GM12878 (cell line): ENCODE data around the gene ACSF3. TPM values are rescaled to one million over a fixed set of nuclear protein-coding genes. Genes with fewer than 3 reads are reported as not detected.

Source experiments
- ATAC-seq: fragments of 200-7000 bp; cut with Tn5 transposase; 3 replicates; pipeline ENCODE4 v1.9.1; 2020; ENCODE audit warnings: mild to moderate bottlenecking, moderate library complexity
- BruUV-seq: library from RNA; stranded (reverse); fragments of 400-500 nt; replicated peaks from 2 replicates; lab custom pipeline; 2021; lab: Mats Ljungman, UMichigan
- CTCF ChIA-PET: fragments of 300-600 bp; sonication (Branson Sonifier 250); formaldehyde crosslinking; extraction: SDS; loops from one replicate; lab custom pipeline; 2021; ENCODE audit warnings: inconsistent platforms; lab: Yijun Ruan, JAX
- POLR2A ChIA-PET: fragments of 350-600 bp; formaldehyde crosslinking; extraction: SDS; loops from one replicate; lab custom pipeline; 2021; ENCODE audit warnings: inconsistent platforms; lab: Charles Lee
- RAD21 ChIA-PET: fragments of 300-600 bp; sonication (Branson Sonifier 250); formaldehyde crosslinking; loops from one replicate; lab custom pipeline; 2023; ENCODE audit warnings: antibody characterized with exemption; ENCODE audit not compliant: unreplicated experiment; lab: Charles Lee
- SMC1A ChIA-PET: fragments of 300-600 bp; sonication (Branson Sonifier 250); formaldehyde crosslinking; loops from one replicate; lab custom pipeline; 2023; ENCODE audit not compliant: unreplicated experiment, uncharacterized antibody; lab: Charles Lee
- DNase-seq: peaks from one replicate; pipeline ENCODE4 v3.0.0-alpha.2; 2011; ENCODE audit warnings: low read depth, low spot score
- FAIRE-seq: peaks from 3 replicates; lab custom pipeline; 2011; peaks lifted over from hg19 to GRCh38; lab: Jason Lieb, UNC
- H2AFZ ChIP-seq: 2 replicates; pipeline ENCODE4 v1.6.0; 2011; ENCODE audit warnings: low read depth, low read length, control low read depth; ENCODE audit not compliant: control insufficient read depth
- H3K27ac ChIP-seq: 2 replicates; pipeline ENCODE4 v1.5.1; 2011; ENCODE audit warnings: control low read depth; ENCODE audit not compliant: control insufficient read depth, insufficient read depth
- H3K27me3 ChIP-seq, 2 experiments: replicated peaks in 1 of 2; 2 replicates each; pipeline versions ENCODE4 v1.6.0 to v1.6.1; 2011; ENCODE audit warnings: low read length in 1 of 2; ENCODE audit not compliant: control insufficient read depth in 2 of 2, insufficient read depth in 2 of 2
- H3K36me3 ChIP-seq, 2 experiments: 2 replicates each; pipeline ENCODE4 v1.5.1; 2011; ENCODE audit warnings: low read length in 1 of 2; ENCODE audit not compliant: control insufficient read depth in 2 of 2, insufficient read depth in 2 of 2
- H3K4me1 ChIP-seq: 2 replicates; pipeline ENCODE4 v1.6.1; 2011; ENCODE audit warnings: mild to moderate bottlenecking, low read length, moderate library complexity, mixed read lengths; ENCODE audit not compliant: control insufficient read depth, insufficient read depth
- H3K4me2 ChIP-seq: 2 replicates; pipeline ENCODE4 v1.6.0; 2011; ENCODE audit warnings: control low read depth; ENCODE audit not compliant: control insufficient read depth, insufficient read depth
- H3K4me3 ChIP-seq: fragments of 200-600 bp; sonication (generic); 2 replicates; pipeline ENCODE4 v1.5.1; 2016
- H3K79me2 ChIP-seq: 2 replicates; pipeline ENCODE4 v1.6.0; 2011; ENCODE audit warnings: low read length; ENCODE audit not compliant: control insufficient read depth, insufficient read depth
- H3K9ac ChIP-seq: 2 replicates; pipeline ENCODE4 v1.8.0; 2011; ENCODE audit warnings: low read length, control low read depth, mixed read lengths; ENCODE audit not compliant: control insufficient read depth, insufficient read depth
- H3K9me3 ChIP-seq: replicated peaks from 3 replicates; pipeline ENCODE4 v1.5.1; 2011; ENCODE audit warnings: mild to moderate bottlenecking, low read length; ENCODE audit not compliant: control insufficient read depth, insufficient read depth
- H4K20me1 ChIP-seq: 2 replicates; pipeline ENCODE4 v1.6.0; 2011; ENCODE audit not compliant: control insufficient read depth, insufficient read depth
- FOS ChIP-seq: IDR thresholded peaks from 3 replicates; pipeline ENCODE4 v1.6.1; 2011; ENCODE audit warnings: borderline replicate concordance; ENCODE audit not compliant: insufficient read length; ENCODE audit errors: extremely low read depth
- KAT2A ChIP-seq: conservative IDR thresholded peaks from 2 replicates; pipeline ENCODE4 v1.6.1; 2011; ENCODE audit warnings: low read depth, low read length; ENCODE audit not compliant: control insufficient read depth
- LARP7 ChIP-seq: fragments of 450-650 bp; IDR thresholded peaks from 2 replicates; pipeline ENCODE4 v1.6.1; 2017; ENCODE audit warnings: mild to moderate bottlenecking
- SUPT20H ChIP-seq: IDR thresholded peaks from 2 replicates; pipeline ENCODE4 v1.6.1; 2011; ENCODE audit warnings: low read depth, mild to moderate bottlenecking, low read length, moderate library complexity, borderline replicate concordance; ENCODE audit not compliant: control insufficient read depth
- USF2 ChIP-seq: IDR thresholded peaks from 2 replicates; pipeline ENCODE4 v1.6.1; 2011; ENCODE audit warnings: low read depth, low read length, improper control_type of control experiment, borderline replicate concordance
- ZBTB11 ChIP-seq: fragments of 450-650 bp; formaldehyde crosslinking; IDR thresholded peaks from 2 replicates; pipeline ENCODE4 v1.5.0; 2022; ENCODE audit warnings: mild to moderate bottlenecking, missing genetic modification characterization
- ZNF274 ChIP-seq: IDR thresholded peaks from one replicate; pipeline ENCODE4 v1.8.0; 2011; ENCODE audit not compliant: insufficient read length, insufficient read depth
- WGBS: methylation state at CpG from one replicate; pipeline ENCODE4 v1.1.6; 2016; ENCODE audit warnings: low lambda C conversion rate; ENCODE audit not compliant: insufficient replicate concordance, insufficient coverage; ENCODE audit errors: missing lambda C conversion rate; 5-methylcytosine and 5-hydroxymethylcytosine counted together
- in situ Hi-C: fragments of 300-500 bp; cut with MboI; formaldehyde crosslinking; loops from 9 replicates; pipeline ENCODE4 v1.14.3; 2018; ENCODE audit warnings: mixed read lengths
- intact Hi-C: fragments of 100-400 bp; cut with micrococcal nuclease; formaldehyde crosslinking; loops from one replicate; pipeline ENCODE4 v1.14.2; 2022; ENCODE audit not compliant: unreplicated experiment
- polyA plus RNA-seq, 11 experiments: library from polyadenylated mRNA; depleted of rRNA in 4 of 11; unstranded in 6 of 11; stranded (reverse) in 5 of 11; fragments of >200 nt; fragmentation: Nextera tagmentation in 4 of 11; fragmentation: Illumina TruSeq in 1 of 11; extraction: Ambion mirVana in 4 of 11; extraction: Trizol in 1 of 11; gene quantifications; 1 replicate in 1 of 11; 2 replicates in 10 of 11; pipeline versions ENCODE4 v1.2.1 to v1.2.3, GENCODE V29; 2011 to 2016; ENCODE audit warnings: inconsistent platforms in 2 of 11, missing spikeins in 2 of 11, low read depth in 1 of 11
- total RNA-seq, 4 experiments: library from RNA; depleted of rRNA in 3 of 4; stranded (reverse); fragments of >200 nt in 3 of 4; fragmentation: Illumina TruSeq in 1 of 4; extraction: Trizol in 1 of 4; gene quantifications; 2 replicates each; pipeline versions ENCODE4 v1.2.1 to v1.2.3, GENCODE V29; 2013 to 2021

The ACSF3 gene
- total and polyA plus RNA-seq, 10 of the 15 experiments (the other 5 are each of a cell fraction or from before 2014, with no cell fraction given), result 1.0 to 44.4 (median 25.8) TPM

- no peak for FAIRE-seq
- ChIA-PET POLR2A (interaction anchor here (0.6 to 0.8 kb wide), 2 partner anchors 355 to 529 kb away, joined by 3 read pairs; partner anchors contain the start of gene APRT), RAD21 (interaction anchor here (0.8 to 1.9 kb wide), 10 partner anchors 49 to 430 kb away, joined by 3 to 9 read pairs (median 4); partner anchors contain the start of gene APRT), SMC1A (interaction anchor here (0.6 to 1.6 kb wide), 8 partner anchors 70 to 424 kb away, joined by 3 to 6 read pairs (median 4); no protein-coding TSS in a partner anchor), CTCF (interaction anchor here (0.5 to 2.3 kb wide), 20 partner anchors 10 to 475 kb away, joined by 3 to 13 read pairs (median 4); partner anchors contain the start of gene APRT)
- H3K79me2 ChIP-seq, result no peaks in the 10 kb centered on the region
- no peaks in the 10 kb centered on the region for H4K20me1 ChIP-seq
- peaks cover 0 to 8% of the 10 kb centered on the region in 2 experiments; a peak in 2 of 4 replicates for H3K27me3 ChIP-seq
- peak overlapping the region; percentile 45; the same call in 1 of the 2 replicates for H2AFZ ChIP-seq
- H3K9ac ChIP-seq, result no peak overlapping the region
- H3K4me1 ChIP-seq, result peaks cover 7% of the 10 kb centered on the region
- DNase-seq, result no peak
- no peaks in the 10 kb centered on the region for H3K9me3 ChIP-seq
- no peak overlapping the region for H3K4me3 ChIP-seq
- WGBS, result 33% methylated on average over 16 of the region's 18 CpGs
- no TSS peak for BruUV-seq
- H3K4me2 ChIP-seq, result peak overlapping the region; percentile 42; the same call in 1 of the 2 replicates
- in situ Hi-C loops (loop anchor here (5.0 kb wide), 3 partner anchors 230 to 420 kb away; no protein-coding TSS in a partner anchor), intact Hi-C loops (loop anchor here (1.0 kb wide), 3 partner anchors 225 to 430 kb away; no protein-coding TSS in a partner anchor)
- no peaks in the 10 kb centered on the region for H3K36me3 ChIP-seq
- no peak for ATAC-seq
- H3K27ac ChIP-seq, result no peak overlapping the region
- TF ChIP-seq ZBTB11 (no peak), SUPT20H (no peak), KAT2A (no peak), FOS (no peak), LARP7 (peak; percentile 45; the same call in 1 of the 2 replicates), USF2 (no peak), ZNF274 (no peak)
- TF ChIP-seq, all 136 proteins: peak for 1
Measured at GRCh38 chr16:89166696-89167424, 73.2 kb downstream of the ACSF3 start.
